GM12875 (cell line): ENCODE measurements around the gene TLE4.

Source experiments
- H3K4me3 ChIP-seq: one replicate; pipeline ENCODE4 v1.5.1; 2011; ENCODE audit warnings: low read depth, low read length, control low read depth
- TF ChIP-seq, protein P1 (sequence below): IDR thresholded peaks from 2 replicates; pipeline ENCODE4 v1.5.1; 2011; ENCODE audit warnings: low read depth, mild to moderate bottlenecking, control low read depth, inconsistent platforms, low read length, moderate library complexity, borderline replicate concordance; ENCODE audit not compliant: insufficient read depth

Gene TLE4

DNA sequence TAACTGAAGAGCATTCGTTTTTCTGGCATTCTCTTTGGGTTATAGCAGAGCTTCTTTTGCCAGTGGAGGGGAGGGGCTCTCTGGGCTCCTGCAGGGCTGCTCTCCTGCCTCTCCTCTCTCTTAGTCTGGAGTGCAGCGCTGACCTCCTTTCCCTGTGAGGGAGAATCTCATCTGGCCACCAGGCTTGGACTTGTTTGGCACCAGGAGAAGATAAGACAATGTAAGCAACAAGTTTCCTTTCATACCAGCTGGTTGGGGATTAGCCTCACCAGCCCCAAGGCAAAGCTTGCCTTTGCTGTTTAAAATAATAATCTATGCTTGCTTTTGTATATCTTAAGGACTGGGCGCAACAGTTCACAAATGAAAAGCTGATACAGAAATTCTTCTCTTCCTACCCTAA, 196.4 kb downstream of the TLE4 start:
- H3K4me3 ChIP-seq = no peak overlapping the region
- TF ChIP-seq, protein P1, sequence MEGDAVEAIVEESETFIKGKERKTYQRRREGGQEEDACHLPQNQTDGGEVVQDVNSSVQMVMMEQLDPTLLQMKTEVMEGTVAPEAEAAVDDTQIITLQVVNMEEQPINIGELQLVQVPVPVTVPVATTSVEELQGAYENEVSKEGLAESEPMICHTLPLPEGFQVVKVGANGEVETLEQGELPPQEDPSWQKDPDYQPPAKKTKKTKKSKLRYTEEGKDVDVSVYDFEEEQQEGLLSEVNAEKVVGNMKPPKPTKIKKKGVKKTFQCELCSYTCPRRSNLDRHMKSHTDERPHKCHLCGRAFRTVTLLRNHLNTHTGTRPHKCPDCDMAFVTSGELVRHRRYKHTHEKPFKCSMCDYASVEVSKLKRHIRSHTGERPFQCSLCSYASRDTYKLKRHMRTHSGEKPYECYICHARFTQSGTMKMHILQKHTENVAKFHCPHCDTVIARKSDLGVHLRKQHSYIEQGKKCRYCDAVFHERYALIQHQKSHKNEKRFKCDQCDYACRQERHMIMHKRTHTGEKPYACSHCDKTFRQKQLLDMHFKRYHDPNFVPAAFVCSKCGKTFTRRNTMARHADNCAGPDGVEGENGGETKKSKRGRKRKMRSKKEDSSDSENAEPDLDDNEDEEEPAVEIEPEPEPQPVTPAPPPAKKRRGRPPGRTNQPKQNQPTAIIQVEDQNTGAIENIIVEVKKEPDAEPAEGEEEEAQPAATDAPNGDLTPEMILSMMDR = no peak

DNA sequence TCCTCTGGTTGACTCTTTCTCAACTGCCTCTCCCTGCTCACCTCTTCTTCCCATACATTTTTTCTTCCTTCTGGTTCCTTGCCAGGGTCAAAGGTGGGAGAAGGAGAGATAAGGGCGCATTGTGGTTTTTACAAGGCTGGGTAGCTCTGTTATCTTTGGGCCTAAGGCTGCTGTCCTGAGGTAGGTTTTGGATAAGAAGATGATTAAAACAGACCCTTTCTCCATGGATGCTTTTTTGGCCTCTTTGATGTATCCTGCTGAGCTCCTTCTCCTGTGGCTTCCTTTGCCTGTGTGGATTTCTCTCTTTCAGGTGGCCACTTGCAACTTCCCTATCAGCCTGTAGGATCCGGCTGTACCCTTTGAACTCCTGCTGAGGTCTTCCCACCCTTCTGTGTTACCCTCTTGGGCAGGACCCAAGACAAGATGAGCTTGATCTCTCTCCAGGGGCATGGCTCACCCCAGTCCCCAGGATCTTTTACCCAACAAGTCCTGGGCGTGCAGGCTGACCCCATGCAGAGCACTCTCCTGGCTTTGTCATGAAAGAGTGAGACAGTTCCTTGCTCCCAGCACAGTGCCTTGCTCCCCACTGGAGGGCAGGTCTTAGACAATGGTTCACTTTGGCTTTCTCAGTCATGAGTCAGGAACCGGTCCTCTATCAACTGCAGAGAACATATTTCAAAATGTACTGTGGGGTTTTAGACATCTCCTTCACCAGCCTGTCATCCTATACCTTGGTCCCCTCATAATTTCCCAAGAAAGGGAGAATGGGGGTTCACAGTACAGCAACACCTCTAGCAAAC, 197.9 kb downstream of the TLE4 start:
- TF ChIP-seq, protein P1 = no peak
- no peak overlapping the region for H3K4me3 ChIP-seq

DNA sequence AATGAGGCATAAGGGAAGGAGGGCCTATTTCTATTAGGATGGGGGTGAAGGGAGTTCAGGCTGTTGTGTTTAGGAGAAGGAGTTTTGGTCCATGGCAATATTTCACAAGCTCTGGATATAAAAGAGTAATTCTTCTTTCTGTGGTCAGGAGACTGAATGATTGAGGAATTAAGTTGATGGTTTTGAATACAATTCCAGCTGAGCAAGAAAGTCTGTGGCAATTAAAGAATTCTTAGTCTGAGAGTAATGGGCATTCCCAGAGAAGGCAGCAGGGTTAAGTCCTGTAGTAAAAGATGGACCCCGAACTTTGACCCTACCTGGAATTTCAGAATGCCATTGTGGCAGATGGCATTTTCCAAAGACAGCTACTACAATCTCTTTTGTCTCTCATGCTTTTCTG, 202.6 kb downstream of the TLE4 start:
- no peak overlapping the region for H3K4me3 ChIP-seq
- TF ChIP-seq, protein P1 = no peak
